Large intestine (tissue), 3 donors: Measurements from ENCODE around the gene GADD45G. TPM values are rescaled to one million over a fixed set of nuclear protein-coding genes. Genes with fewer than 3 reads are reported as not detected.

ENCODE experiments used
- DNase-seq, 2 donors: peaks; one replicate each; pipeline versions ENCODE4 v3.0.0 to v3.0.0-alpha.2; 2013
- H3K27ac ChIP-seq: one replicate; pipeline ENCODE4 v1.5.1; 2013; ENCODE audit warnings: low read length
- H3K27me3 ChIP-seq: 2 replicates; pipeline ENCODE4 v1.6.1; 2013; ENCODE audit warnings: low read length; ENCODE audit not compliant: control insufficient read depth, insufficient read depth
- H3K36me3 ChIP-seq: 2 replicates; pipeline ENCODE4 v1.6.1; 2013; ENCODE audit warnings: low read length; ENCODE audit not compliant: control insufficient read depth, insufficient read depth
- H3K4me1 ChIP-seq: one replicate; pipeline ENCODE4 v1.6.1; 2013; ENCODE audit warnings: low read length; ENCODE audit not compliant: control insufficient read depth, insufficient read depth
- H3K4me3 ChIP-seq: one replicate; pipeline ENCODE4 v1.5.1; 2013; ENCODE audit warnings: low read length
- H3K9me3 ChIP-seq: one replicate; pipeline ENCODE4 v1.6.1; 2013; ENCODE audit warnings: mild to moderate bottlenecking, low read depth, low read length, moderate library complexity; ENCODE audit not compliant: control insufficient read depth
- WGBS: methylation state at CpG from one replicate; pipeline ENCODE4 v1.1.5; 2013; ENCODE audit warnings: low lambda C conversion rate; ENCODE audit not compliant: insufficient coverage; 5-methylcytosine and 5-hydroxymethylcytosine counted together
- polyA plus RNA-seq: library from polyadenylated mRNA; unstranded; fragments of 120-200 nt; gene quantifications from one replicate; pipeline ENCODE4 v1.2.1, GENCODE V29; 2013

Gene GADD45G
- polyA plus RNA-seq, 1 donor: 10.5 TPM

GRCh38 chr9:89640361-89640760, 35.5 kb downstream of the GADD45G start:
- H3K27ac ChIP-seq: no peak overlapping the region

GRCh38 chr9:89640801-89641200, 36.0 kb downstream of the GADD45G start:
- Histone ChIP-seq H3K4me1 (no peaks in the 10 kb centered on the region), H3K27me3 (no peaks in the 10 kb centered on the region), H3K36me3 (no peaks in the 10 kb centered on the region), H3K27ac (no peak overlapping the region), H3K9me3 (no peaks in the 10 kb centered on the region), H3K4me3 (no peak overlapping the region)
- no CpG with 5 or more reads among the region's 8 CpGs for WGBS
- DNase-seq: no peak

More at GRCh38 chr9:89640361-89640760, 35.5 kb downstream of the GADD45G start:
- Histone ChIP-seq H3K9me3 (no peaks in the 10 kb centered on the region), H3K4me1 (no peaks in the 10 kb centered on the region), H3K27me3 (no peaks in the 10 kb centered on the region), H3K36me3 (no peaks in the 10 kb centered on the region), H3K4me3 (no peak overlapping the region)
- DNase-seq: no peak
- no CpG with 5 or more reads among the region's 11 CpGs for WGBS

DNA sequence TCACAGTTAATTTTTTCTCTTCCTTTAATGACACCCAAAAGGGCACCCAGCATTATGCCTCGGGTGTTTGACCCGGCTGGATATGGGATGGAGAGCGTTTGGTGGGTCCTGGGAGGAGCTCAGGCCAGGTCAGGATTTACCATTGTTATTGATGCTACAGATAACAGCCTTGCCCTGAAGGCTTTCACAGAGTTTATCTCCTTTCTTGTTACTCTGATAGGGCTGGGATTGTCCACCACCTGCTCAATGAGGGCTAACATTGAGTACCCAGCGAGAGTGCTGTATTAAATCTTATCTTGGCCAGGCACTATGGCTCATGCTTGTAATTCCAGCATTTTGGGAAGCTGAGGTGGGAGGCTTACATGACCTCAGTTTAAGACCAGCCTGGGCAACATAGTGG, 37.2 kb downstream of the GADD45G start:
- Histone ChIP-seq H3K36me3 (no peaks in the 10 kb centered on the region), H3K4me3 (no peak overlapping the region), H3K27ac (no peak overlapping the region), H3K4me1 (no peaks in the 10 kb centered on the region), H3K27me3 (no peaks in the 10 kb centered on the region), H3K9me3 (no peaks in the 10 kb centered on the region)
- no peak for DNase-seq
- WGBS: no CpG with 5 or more reads among the region's 4 CpGs

- Histone ChIP-seq H3K4me3 (no peak overlapping the region), H3K4me1 (no peaks in the 10 kb centered on the region), H3K36me3 (no peaks in the 10 kb centered on the region), H3K27ac (no peak overlapping the region), H3K9me3 (no peaks in the 10 kb centered on the region), H3K27me3 (no peaks in the 10 kb centered on the region)
- DNase-seq: no peak
- no CpG with 5 or more reads among the region's 6 CpGs for WGBS
Measured at GRCh38 chr9:89642789-89643188, 38.0 kb downstream of the GADD45G start.

DNA sequence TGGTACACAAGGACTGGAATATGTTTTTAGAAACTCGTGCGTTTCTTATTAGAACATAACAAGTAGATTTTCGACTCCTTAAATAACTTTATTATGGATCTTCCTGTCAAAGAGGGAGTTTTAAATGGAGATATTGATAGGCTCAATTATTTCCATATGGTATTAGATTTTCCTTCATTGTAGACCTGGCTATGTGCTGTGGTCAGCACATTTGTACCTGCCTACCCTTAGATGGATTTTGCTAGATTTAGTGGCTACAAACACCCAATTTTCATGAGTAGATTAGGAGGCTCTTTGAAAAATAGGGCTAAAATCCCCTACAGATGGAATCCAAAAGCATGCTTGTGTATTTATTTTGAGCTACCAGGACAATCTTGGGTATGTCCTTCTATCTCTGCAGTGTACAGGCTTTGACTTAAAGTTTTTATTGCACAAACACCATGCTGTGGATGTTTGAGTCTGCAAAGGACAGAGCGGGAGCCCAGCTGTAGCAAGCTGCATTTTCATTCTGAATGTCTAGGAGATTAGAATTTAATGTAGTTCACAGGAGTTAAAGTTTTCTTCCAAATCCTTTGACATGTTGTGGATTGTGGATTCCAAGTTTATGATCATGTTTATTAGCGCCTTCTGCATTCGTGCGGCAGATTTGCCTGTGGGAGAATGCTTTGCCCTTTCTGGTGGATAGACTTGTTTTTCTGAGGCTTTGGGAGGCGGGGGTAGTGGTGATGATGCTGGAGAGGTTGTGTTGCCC, 41.6 kb downstream of the GADD45G start:
- H3K4me1 ChIP-seq: peaks cover 3% of the 10 kb centered on the region
- H3K27me3 ChIP-seq: no peaks in the 10 kb centered on the region
- DNase-seq: no peak
- no peaks in the 10 kb centered on the region for H3K9me3 ChIP-seq
- 100% methylated on average over 5 of the region's 8 CpGs for WGBS
- no peak overlapping the region for H3K27ac ChIP-seq
- H3K4me3 ChIP-seq: no peak overlapping the region
- no peaks in the 10 kb centered on the region for H3K36me3 ChIP-seq

- Histone ChIP-seq H3K4me1 (peaks cover 3% of the 10 kb centered on the region), H3K36me3 (no peaks in the 10 kb centered on the region), H3K27ac (no peak overlapping the region), H3K27me3 (no peaks in the 10 kb centered on the region), H3K9me3 (no peaks in the 10 kb centered on the region), H3K4me3 (no peak overlapping the region)
- no CpG with 5 or more reads among the region's 15 CpGs for WGBS
- DNase-seq: no peak
Measured at GRCh38 chr9:89647366-89648128, 42.7 kb downstream of the GADD45G start.

GRCh38 chr9:89648247-89649000, 43.6 kb downstream of the GADD45G start:
- no peaks in the 10 kb centered on the region for H3K9me3 ChIP-seq
- no peaks in the 10 kb centered on the region for H3K27me3 ChIP-seq
- DNase-seq: no peak
- 40% methylated on average over 1 of the region's 11 CpGs for WGBS
- no peak overlapping the region for H3K4me3 ChIP-seq
- no peaks in the 10 kb centered on the region for H3K36me3 ChIP-seq
- no peak overlapping the region for H3K27ac ChIP-seq
- H3K4me1 ChIP-seq: peaks cover 3% of the 10 kb centered on the region

GRCh38 chr9:89649039-89649691, 44.4 kb downstream of the GADD45G start:
- Histone ChIP-seq H3K4me3 (no peak overlapping the region), H3K36me3 (no peaks in the 10 kb centered on the region), H3K27ac (no peak overlapping the region), H3K4me1 (peaks cover 3% of the 10 kb centered on the region), H3K9me3 (no peaks in the 10 kb centered on the region), H3K27me3 (no peaks in the 10 kb centered on the region)
- DNase-seq: no peak
- no CpG with 5 or more reads among the region's 8 CpGs for WGBS

GRCh38 chr9:89654025-89654662, 49.3 kb downstream of the GADD45G start:
- H3K4me1 ChIP-seq: no peaks in the 10 kb centered on the region
- no peak for DNase-seq
- no peaks in the 10 kb centered on the region for H3K27me3 ChIP-seq
- H3K9me3 ChIP-seq: no peaks in the 10 kb centered on the region
- WGBS: 53% methylated on average over 3 of the region's 7 CpGs
- no peak overlapping the region for H3K27ac ChIP-seq
- H3K4me3 ChIP-seq: no peak overlapping the region
- no peaks in the 10 kb centered on the region for H3K36me3 ChIP-seq
